UCSD-AML1 (cell line): ENCODE measurements around the gene DENND4B.
A peak's percentile ranks its signal among the peaks of the same experiment; 100 is the strongest.
"Not testable (repeated sequence)": the region's sequence is repeated elsewhere in the genome, so short reads cannot be mapped to it uniquely, and the experiment has no call there.

Experiments
- DNase-seq: peaks from one replicate; lab custom pipeline; 2025; ENCODE audit not compliant: unreplicated experiment; lab: John Stamatoyannopoulos, UW

The DENND4B gene

GRCh38 chr1:153946622-153947241 is at the start of gene DENND4B:
Gene DENND4B, minus strand, starts transcription at chr1:153946718. Its CDS starts 2,344 bp downstream, at chr1:153944374.
- peak; percentile 87 for DNase-seq

GRCh38 chr1:153995640-153996039 is 49.1 kb upstream of the DENND4B start:
- DNase-seq: no peak

GRCh38 chr1:153995202-153995601 is 48.7 kb upstream of the DENND4B start:
- DNase-seq: no peak

- no peak for DNase-seq
Observed at GRCh38 chr1:153991806-153992205, 45.3 kb upstream of the DENND4B start.

GRCh38 chr1:153991151-153991630 is 44.7 kb upstream of the DENND4B start:
- no peak for DNase-seq

- DNase-seq: peak; percentile 86
Observed at GRCh38 chr1:153990468-153991150, 44.1 kb upstream of the DENND4B start, which contains the start of gene RPS27. Gene RPS27, plus strand, starts transcription at chr1:153990762. Its CDS starts 35 bp downstream, at chr1:153990797.

GRCh38 chr1:153987621-153988020 is 41.1 kb upstream of the DENND4B start:
- DNase-seq: no peak

GRCh38 chr1:153985941-153986761 is 39.6 kb upstream of the DENND4B start, which contains the start of gene RAB13:
Gene RAB13, minus strand, starts transcription at chr1:153986339. Its CDS starts 103 bp downstream, at chr1:153986236.
- peak; percentile 79 for DNase-seq

- no peak for DNase-seq
Observed at GRCh38 chr1:153985341-153985912, 38.9 kb upstream of the DENND4B start.

GRCh38 chr1:153984123-153984894 is 37.8 kb upstream of the DENND4B start:
- DNase-seq: no peak

- DNase-seq: not testable (repeated sequence)
Observed at GRCh38 chr1:153981735-153982134, 35.2 kb upstream of the DENND4B start.

- not testable (repeated sequence) for DNase-seq
Observed at GRCh38 chr1:153979091-153979490, 32.6 kb upstream of the DENND4B start.

GRCh38 chr1:153978274-153978909 is 31.9 kb upstream of the DENND4B start:
- DNase-seq: no peak

GRCh38 chr1:153977250-153978240 is 31.0 kb upstream of the DENND4B start, which contains the start of gene JTB:
Gene JTB, minus strand, starts transcription at chr1:153977674. Its CDS starts 422 bp downstream, at chr1:153977252.
- DNase-seq: peak; percentile 84

- DNase-seq: no peak
Observed at GRCh38 chr1:153976819-153977249, 30.3 kb upstream of the DENND4B start.

GRCh38 chr1:153973525-153973924 is 27.0 kb upstream of the DENND4B start:
- no peak for DNase-seq

- DNase-seq: no peak
Observed at GRCh38 chr1:153973071-153973470, 26.6 kb upstream of the DENND4B start.

GRCh38 chr1:153970346-153970745 is 23.8 kb upstream of the DENND4B start:
- DNase-seq: no peak
